MM.1S (cell line): ENCODE data around the gene STEAP2.

Source experiments
- EZH2 ChIP-seq: fragments of 300-600 bp; sonication (generic); optimal IDR thresholded peaks from 2 replicates; pipeline ENCODE3; 2017; ENCODE audit warnings: low read depth, mild to moderate bottlenecking, antibody characterized with exemption, low read length, mixed read lengths
- TF ChIP-seq, protein P1 (sequence below): fragments of 300-600 bp; sonication (generic); IDR thresholded peaks from 2 replicates; pipeline ENCODE4 v1.5.1; 2016; ENCODE audit warnings: antibody characterized with exemption, low read length, mixed read lengths

DNA sequence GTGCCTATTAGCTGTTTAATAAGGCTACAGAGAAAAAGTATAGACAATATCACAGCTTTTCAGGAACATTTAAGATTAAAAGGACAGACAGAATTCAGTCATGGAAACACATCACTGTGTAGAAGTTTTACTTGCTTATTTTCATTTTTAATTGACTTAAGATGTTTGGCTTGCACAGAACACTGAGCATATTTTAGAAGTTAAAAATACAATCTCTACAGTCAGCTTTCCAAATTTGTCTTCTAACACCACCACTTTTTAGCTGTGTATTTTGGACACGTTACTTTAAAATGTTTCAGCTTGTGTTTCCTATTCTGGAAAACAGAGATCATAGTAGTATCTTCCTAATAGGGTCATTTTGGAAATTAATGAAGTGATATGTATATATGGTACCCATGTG lies 45.2 kb downstream of the STEAP2 start:
- TF ChIP-seq, protein P1, sequence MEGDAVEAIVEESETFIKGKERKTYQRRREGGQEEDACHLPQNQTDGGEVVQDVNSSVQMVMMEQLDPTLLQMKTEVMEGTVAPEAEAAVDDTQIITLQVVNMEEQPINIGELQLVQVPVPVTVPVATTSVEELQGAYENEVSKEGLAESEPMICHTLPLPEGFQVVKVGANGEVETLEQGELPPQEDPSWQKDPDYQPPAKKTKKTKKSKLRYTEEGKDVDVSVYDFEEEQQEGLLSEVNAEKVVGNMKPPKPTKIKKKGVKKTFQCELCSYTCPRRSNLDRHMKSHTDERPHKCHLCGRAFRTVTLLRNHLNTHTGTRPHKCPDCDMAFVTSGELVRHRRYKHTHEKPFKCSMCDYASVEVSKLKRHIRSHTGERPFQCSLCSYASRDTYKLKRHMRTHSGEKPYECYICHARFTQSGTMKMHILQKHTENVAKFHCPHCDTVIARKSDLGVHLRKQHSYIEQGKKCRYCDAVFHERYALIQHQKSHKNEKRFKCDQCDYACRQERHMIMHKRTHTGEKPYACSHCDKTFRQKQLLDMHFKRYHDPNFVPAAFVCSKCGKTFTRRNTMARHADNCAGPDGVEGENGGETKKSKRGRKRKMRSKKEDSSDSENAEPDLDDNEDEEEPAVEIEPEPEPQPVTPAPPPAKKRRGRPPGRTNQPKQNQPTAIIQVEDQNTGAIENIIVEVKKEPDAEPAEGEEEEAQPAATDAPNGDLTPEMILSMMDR, result no peak
- TF ChIP-seq EZH2, result no peak
